Lower leg skin (tissue), 3 donors: Measurements from ENCODE around the gene BRWD1.

ENCODE experiments used
- CTCF ChIP-seq, 3 donors: fragments of 450-650 bp; IDR thresholded peaks; one replicate each; pipeline ENCODE4 v1.5.1; 2016; ENCODE audit warnings: antibody characterized with exemption in 3 of 3, mild to moderate bottlenecking in 3 of 3, moderate library complexity in 2 of 3
- POLR2A ChIP-seq, 2 donors: fragments of 450-650 bp; IDR thresholded peaks; one replicate each; pipeline ENCODE4 v1.6.1; 2016 to 2017; ENCODE audit warnings: antibody characterized with exemption in 2 of 2, mild to moderate bottlenecking in 1 of 2, moderate library complexity in 1 of 2

GRCh38 chr21:39149882-39150281, 163.6 kb downstream of the BRWD1 start:
- TF ChIP-seq CTCF (IDR thresholded peaks at IDR 0.05) (no peak), POLR2A (IDR thresholded peaks at IDR 0.05) (no peak)
